ENCODE results near the gene SOX5. TPM values are rescaled to one million over a fixed set of nuclear protein-coding genes. Genes with fewer than 3 reads are reported as not detected.
"Not testable (repeated sequence)": the region's sequence is repeated elsewhere in the genome, so short reads cannot be mapped to it uniquely, and the experiment has no call there.

The SOX5 gene
- polyA plus RNA-seq, 6 donors from 2014 or later, result 1.7 to 6.3 (median 3.0) TPM; not detected in 1

GRCh38 chr12:23540572-23540971 lies 408.9 kb downstream of the SOX5 start:
- ATAC-seq (ENCODE audit: low read depth in 2 of 2) (no peak), DNase-seq (no peak)
- Mint-ChIP-seq H3K9me3 (no peaks in the 10 kb centered on the region), H3K4me3 (no peak overlapping the region), H3K36me3 (peaks cover 0 to 3% of the 10 kb centered on the region in 2 donors), H3K4me1 (no peaks in the 10 kb centered on the region), H3K27me3 (no peaks in the 10 kb centered on the region), H3K27ac (no peak overlapping the region)

- Mint-ChIP-seq H3K9me3 (no peaks in the 10 kb centered on the region), H3K4me1 (no peaks in the 10 kb centered on the region), H3K27ac (peak overlapping the region in 3 of 6 donors; percentile 13 to 65 (median 22)), H3K4me3 (no peak overlapping the region), H3K27me3 (no peaks in the 10 kb centered on the region), H3K36me3 (peaks cover 0 to 3% of the 10 kb centered on the region in 2 donors)
- DNase-seq (peak; percentile 7), ATAC-seq (ENCODE audit: low read depth in 2 of 2) (peak; percentile 85 to 96)
These were observed 413.2 kb downstream of the SOX5 start for GRCh38 chr12:23536293-23536692.

- no peak overlapping the region for H3K4me3 Mint-ChIP-seq
- no peaks in the 10 kb centered on the region for H3K9me3 Mint-ChIP-seq
- DNase-seq (no peak), ATAC-seq (ENCODE audit: low read depth in 2 of 2) (no peak)
- no peak overlapping the region for H3K27ac Mint-ChIP-seq
- no peaks in the 10 kb centered on the region for H3K4me1 Mint-ChIP-seq
- no peaks in the 10 kb centered on the region for H3K27me3 Mint-ChIP-seq
- peaks cover 0 to 3% of the 10 kb centered on the region in 2 donors for H3K36me3 Mint-ChIP-seq
These were observed 414.0 kb downstream of the SOX5 start for GRCh38 chr12:23535441-23535840.

- Mint-ChIP-seq H3K4me1 (no peaks in the 10 kb centered on the region), H3K36me3 (peaks cover 0 to 3% of the 10 kb centered on the region in 2 donors)
- no peak for ATAC-seq (ENCODE audit: low read depth in 2 of 2)
These were observed 415.3 kb downstream of the SOX5 start for GRCh38 chr12:23534196-23534595.

GRCh38 chr12:23533699-23534098 lies 415.8 kb downstream of the SOX5 start:
- DNase-seq (no peak), ATAC-seq (ENCODE audit: low read depth in 2 of 2) (no peak)
- peaks cover 0 to 3% of the 10 kb centered on the region in 2 donors for H3K36me3 Mint-ChIP-seq
- no peaks in the 10 kb centered on the region for H3K4me1 Mint-ChIP-seq
- H3K27ac Mint-ChIP-seq, result no peak overlapping the region
- no peaks in the 10 kb centered on the region for H3K27me3 Mint-ChIP-seq
- H3K4me3 Mint-ChIP-seq, result no peak overlapping the region
- H3K9me3 Mint-ChIP-seq, result no peaks in the 10 kb centered on the region

More at GRCh38 chr12:23534196-23534595, 415.3 kb downstream of the SOX5 start:
- Mint-ChIP-seq H3K9me3 (no peaks in the 10 kb centered on the region), H3K27me3 (no peaks in the 10 kb centered on the region), H3K4me3 (no peak overlapping the region), H3K27ac (no peak overlapping the region)
- no peak for DNase-seq

- Mint-ChIP-seq H3K4me1 (no peaks in the 10 kb centered on the region), H3K4me3 (no peak overlapping the region), H3K27ac (no peak overlapping the region), H3K9me3 (no peaks in the 10 kb centered on the region), H3K27me3 (no peaks in the 10 kb centered on the region), H3K36me3 (peaks cover 0 to under 1% of the 10 kb centered on the region in 2 donors)
- no peak for ATAC-seq (ENCODE audit: low read depth in 2 of 2)
- no peak for DNase-seq
These were observed 416.2 kb downstream of the SOX5 start for GRCh38 chr12:23533265-23533664.

- Mint-ChIP-seq H3K4me1 (no peaks in the 10 kb centered on the region), H3K9me3 (peaks cover 0 to 6% (median 0%) of the 10 kb centered on the region in 7 donors), H3K27me3 (no peaks in the 10 kb centered on the region), H3K27ac (no peak overlapping the region), H3K36me3 (no peaks in the 10 kb centered on the region), H3K4me3 (no peak overlapping the region)
- ATAC-seq (ENCODE audit: low read depth in 2 of 2) (no peak), DNase-seq (no peak)
These were observed 421.2 kb downstream of the SOX5 start for GRCh38 chr12:23528316-23528715.

- Mint-ChIP-seq H3K4me1 (no peaks in the 10 kb centered on the region), H3K27me3 (no peaks in the 10 kb centered on the region), H3K36me3 (no peaks in the 10 kb centered on the region), H3K27ac (peak overlapping the region in 1 of 6 donors; percentile 6), H3K9me3 (peaks cover 0 to 9% (median 0%) of the 10 kb centered on the region in 7 donors), H3K4me3 (no peak overlapping the region)
- ATAC-seq (ENCODE audit: low read depth in 2 of 2), result no peak
- no peak for DNase-seq
These were observed 423.9 kb downstream of the SOX5 start for GRCh38 chr12:23525450-23526072.

GRCh38 chr12:23523339-23523738 lies 426.1 kb downstream of the SOX5 start:
- no peak overlapping the region for H3K4me3 Mint-ChIP-seq
- DNase-seq, result no peak
- H3K27ac Mint-ChIP-seq, result no peak overlapping the region

GRCh38 chr12:23519444-23519843 lies 430.0 kb downstream of the SOX5 start:
- H3K9me3 Mint-ChIP-seq, result not testable (repeated sequence)

More at GRCh38 chr12:23523339-23523738, 426.1 kb downstream of the SOX5 start:
- no peaks in the 10 kb centered on the region for H3K36me3 Mint-ChIP-seq
- no peaks in the 10 kb centered on the region for H3K4me1 Mint-ChIP-seq
- H3K9me3 Mint-ChIP-seq, result peaks cover 0 to 9% (median 5%) of the 10 kb centered on the region in 7 donors
- no peaks in the 10 kb centered on the region for H3K27me3 Mint-ChIP-seq
- ATAC-seq (ENCODE audit: low read depth in 2 of 2), result no peak

GRCh38 chr12:23515785-23516184 lies 433.7 kb downstream of the SOX5 start:
- not testable (repeated sequence) for H3K4me3 Mint-ChIP-seq; H3K36me3 Mint-ChIP-seq; ATAC-seq (ENCODE audit: low read depth in 2 of 2); H3K27ac Mint-ChIP-seq; H3K27me3 Mint-ChIP-seq; H3K4me1 Mint-ChIP-seq; DNase-seq
- H3K9me3 Mint-ChIP-seq, result peaks cover 0 to 13% (median 8%) of the 10 kb centered on the region in 7 donors

More at GRCh38 chr12:23519444-23519843, 430.0 kb downstream of the SOX5 start:
- not testable (repeated sequence) for DNase-seq; H3K4me3 Mint-ChIP-seq; H3K27me3 Mint-ChIP-seq; H3K4me1 Mint-ChIP-seq; H3K27ac Mint-ChIP-seq; H3K36me3 Mint-ChIP-seq; ATAC-seq (ENCODE audit: low read depth in 2 of 2)

GRCh38 chr12:23510484-23510883 lies 439.0 kb downstream of the SOX5 start:
- DNase-seq, result no peak
- H3K36me3 Mint-ChIP-seq, result peaks cover 0 to 9% of the 10 kb centered on the region in 2 donors
- H3K9me3 Mint-ChIP-seq, result peaks cover 4 to 18% (median 6%) of the 10 kb centered on the region in 7 donors
- peaks cover 0 to 8% (median 0%) of the 10 kb centered on the region in 3 donors for H3K27me3 Mint-ChIP-seq
- no peaks in the 10 kb centered on the region for H3K4me1 Mint-ChIP-seq
- no peak overlapping the region for H3K27ac Mint-ChIP-seq
- no peak overlapping the region for H3K4me3 Mint-ChIP-seq
- ATAC-seq (ENCODE audit: low read depth in 2 of 2), result no peak

- not testable (repeated sequence) for H3K4me3 Mint-ChIP-seq; DNase-seq; H3K4me1 Mint-ChIP-seq; ATAC-seq (ENCODE audit: low read depth in 2 of 2); H3K27ac Mint-ChIP-seq; H3K36me3 Mint-ChIP-seq; H3K27me3 Mint-ChIP-seq
- H3K9me3 Mint-ChIP-seq, result peaks cover 4 to 18% (median 6%) of the 10 kb centered on the region in 7 donors
These were observed 439.6 kb downstream of the SOX5 start for GRCh38 chr12:23509832-23510231.

- not testable (repeated sequence) for DNase-seq; H3K4me3 Mint-ChIP-seq; H3K4me1 Mint-ChIP-seq; H3K36me3 Mint-ChIP-seq; H3K27me3 Mint-ChIP-seq; H3K27ac Mint-ChIP-seq; ATAC-seq (ENCODE audit: low read depth in 2 of 2)
- peaks cover 0 to 15% (median 4%) of the 10 kb centered on the region in 7 donors for H3K9me3 Mint-ChIP-seq
These were observed 441.7 kb downstream of the SOX5 start for GRCh38 chr12:23507785-23508184.

Data from naive B cell (primary cell).